ENCODE data around the gene F2. TPM values are rescaled to one million over a fixed set of nuclear protein-coding genes. Genes with fewer than 3 reads are reported as not detected.

Gene F2
- total RNA-seq, 1 donor from 2014 or later: 4.4 TPM

- no peak for DNase-seq (ENCODE audit: low spot score)
- TF ChIP-seq CTCF (IDR thresholded peaks at IDR 0.05; ENCODE audit: unreplicated experiment): no peak
- Mint-ChIP-seq H3K9me3 (ENCODE audit: unreplicated experiment) (no peaks in the 10 kb centered on the region), H3K27ac (ENCODE audit: unreplicated experiment) (no peak overlapping the region), H3K4me3 (ENCODE audit: unreplicated experiment) (no peak overlapping the region), H3K36me3 (ENCODE audit: low read depth, unreplicated experiment) (peaks cover 32% of the 10 kb centered on the region), H3K4me1 (ENCODE audit: unreplicated experiment) (no peaks in the 10 kb centered on the region), H3K27me3 (ENCODE audit: unreplicated experiment) (peaks cover 2% of the 10 kb centered on the region)
Measured at GRCh38 chr11:46760429-46761128, 41.6 kb downstream of the F2 start.

- Mint-ChIP-seq H3K9me3 (ENCODE audit: unreplicated experiment) (no peaks in the 10 kb centered on the region), H3K27ac (ENCODE audit: unreplicated experiment) (no peak overlapping the region), H3K36me3 (ENCODE audit: low read depth, unreplicated experiment) (peaks cover 26% of the 10 kb centered on the region), H3K4me1 (ENCODE audit: unreplicated experiment) (no peaks in the 10 kb centered on the region), H3K27me3 (ENCODE audit: unreplicated experiment) (peaks cover 2% of the 10 kb centered on the region), H3K4me3 (ENCODE audit: unreplicated experiment) (peak overlapping the region; percentile 12)
- DNase-seq (ENCODE audit: low spot score): no peak
- no peak for TF ChIP-seq CTCF (IDR thresholded peaks at IDR 0.05; ENCODE audit: unreplicated experiment)
Measured at GRCh38 chr11:46761807-46762206, 42.8 kb downstream of the F2 start.

GRCh38 chr11:46762248-46762647 is 43.2 kb downstream of the F2 start:
- no peaks in the 10 kb centered on the region for H3K4me1 Mint-ChIP-seq (ENCODE audit: unreplicated experiment)
- peaks cover 26% of the 10 kb centered on the region for H3K36me3 Mint-ChIP-seq (ENCODE audit: low read depth, unreplicated experiment)
- no peak for TF ChIP-seq CTCF (IDR thresholded peaks at IDR 0.05; ENCODE audit: unreplicated experiment)
- H3K4me3 Mint-ChIP-seq (ENCODE audit: unreplicated experiment): peak overlapping the region; percentile 12
- DNase-seq (ENCODE audit: low spot score): no peak
- no peaks in the 10 kb centered on the region for H3K9me3 Mint-ChIP-seq (ENCODE audit: unreplicated experiment)
- H3K27me3 Mint-ChIP-seq (ENCODE audit: unreplicated experiment): peaks cover 2% of the 10 kb centered on the region
- H3K27ac Mint-ChIP-seq (ENCODE audit: unreplicated experiment): no peak overlapping the region

GRCh38 chr11:46766656-46767055 is 47.6 kb downstream of the F2 start:
- Mint-ChIP-seq H3K27me3 (ENCODE audit: unreplicated experiment) (no peaks in the 10 kb centered on the region), H3K9me3 (ENCODE audit: unreplicated experiment) (no peaks in the 10 kb centered on the region), H3K4me1 (ENCODE audit: unreplicated experiment) (no peaks in the 10 kb centered on the region), H3K27ac (ENCODE audit: unreplicated experiment) (no peak overlapping the region), H3K36me3 (ENCODE audit: low read depth, unreplicated experiment) (peaks cover 10% of the 10 kb centered on the region), H3K4me3 (ENCODE audit: unreplicated experiment) (no peak overlapping the region)
- no peak for DNase-seq (ENCODE audit: low spot score)
- TF ChIP-seq CTCF (IDR thresholded peaks at IDR 0.05; ENCODE audit: unreplicated experiment): no peak

GRCh38 chr11:46769636-46770221 is 50.7 kb downstream of the F2 start:
- H3K36me3 Mint-ChIP-seq (ENCODE audit: low read depth, unreplicated experiment): peaks cover 6% of the 10 kb centered on the region

More at GRCh38 chr11:46769636-46770221, 50.7 kb downstream of the F2 start:
- H3K4me3 Mint-ChIP-seq (ENCODE audit: unreplicated experiment): no peak overlapping the region
- no peaks in the 10 kb centered on the region for H3K9me3 Mint-ChIP-seq (ENCODE audit: unreplicated experiment)
- no peaks in the 10 kb centered on the region for H3K4me1 Mint-ChIP-seq (ENCODE audit: unreplicated experiment)
- H3K27me3 Mint-ChIP-seq (ENCODE audit: unreplicated experiment): no peaks in the 10 kb centered on the region
- no peak overlapping the region for H3K27ac Mint-ChIP-seq (ENCODE audit: unreplicated experiment)
- no peak for DNase-seq (ENCODE audit: low spot score)
- no peak for TF ChIP-seq CTCF (IDR thresholded peaks at IDR 0.05; ENCODE audit: unreplicated experiment)
